ENCODE data around the gene RFC2.
"Not testable (repeated sequence)": the region's sequence is repeated elsewhere in the genome, so short reads cannot be mapped to it uniquely, and the experiment has no call there.

RFC2 gene

GRCh38 chr7:74252893-74253292 lies 1.3 kb downstream of the RFC2 start:
- no peak for DNase-seq

- DNase-seq = not testable (repeated sequence)
Measured at GRCh38 chr7:74249058-74249457, 5.1 kb downstream of the RFC2 start.

GRCh38 chr7:74248156-74248555 lies 6.0 kb downstream of the RFC2 start:
- DNase-seq = no peak

- DNase-seq = no peak
Measured at GRCh38 chr7:74246497-74246896, 7.7 kb downstream of the RFC2 start.

- no peak for DNase-seq
Measured at GRCh38 chr7:74242122-74242443, 12.1 kb downstream of the RFC2 start.

GRCh38 chr7:74240482-74240881 lies 13.7 kb downstream of the RFC2 start:
- no peak for DNase-seq

GRCh38 chr7:74236284-74236683 lies 17.9 kb downstream of the RFC2 start:
- DNase-seq = no peak

GRCh38 chr7:74235518-74236268 lies 18.5 kb downstream of the RFC2 start:
- no peak for DNase-seq

GRCh38 chr7:74233655-74234285 lies 20.4 kb downstream of the RFC2 start:
- DNase-seq = no peak

- DNase-seq = no peak
Measured at GRCh38 chr7:74231232-74231590, 23.0 kb downstream of the RFC2 start.

- DNase-seq = no peak
Measured at GRCh38 chr7:74230446-74231231, 23.6 kb downstream of the RFC2 start.

- no peak for DNase-seq
Measured at GRCh38 chr7:74228951-74229900, 25.0 kb downstream of the RFC2 start.

- no peak for DNase-seq
Measured at GRCh38 chr7:74226633-74227032, 27.6 kb downstream of the RFC2 start.

- DNase-seq = no peak
Measured at GRCh38 chr7:74225400-74225799, 28.8 kb downstream of the RFC2 start.

GRCh38 chr7:74224907-74225306 lies 29.3 kb downstream of the RFC2 start:
- DNase-seq = not testable (repeated sequence)

GRCh38 chr7:74224511-74224832 lies 29.7 kb downstream of the RFC2 start:
- no peak for DNase-seq

GRCh38 chr7:74223711-74224510 lies 30.3 kb downstream of the RFC2 start:
- no peak for DNase-seq

- DNase-seq = no peak
Measured at GRCh38 chr7:74222851-74223710, 31.1 kb downstream of the RFC2 start.

GRCh38 chr7:74221713-74222112 lies 32.5 kb downstream of the RFC2 start:
- no peak for DNase-seq

GRCh38 chr7:74220229-74220628 lies 34.0 kb downstream of the RFC2 start:
- no peak for DNase-seq

GRCh38 chr7:74219416-74219815 lies 34.8 kb downstream of the RFC2 start:
- no peak for DNase-seq

Data from right kidney (tissue), 1 donor.